Measurements from ENCODE around the gene LIG1.
A peak's percentile ranks its signal among the peaks of the same experiment; 100 is the strongest.

The LIG1 gene

DNA sequence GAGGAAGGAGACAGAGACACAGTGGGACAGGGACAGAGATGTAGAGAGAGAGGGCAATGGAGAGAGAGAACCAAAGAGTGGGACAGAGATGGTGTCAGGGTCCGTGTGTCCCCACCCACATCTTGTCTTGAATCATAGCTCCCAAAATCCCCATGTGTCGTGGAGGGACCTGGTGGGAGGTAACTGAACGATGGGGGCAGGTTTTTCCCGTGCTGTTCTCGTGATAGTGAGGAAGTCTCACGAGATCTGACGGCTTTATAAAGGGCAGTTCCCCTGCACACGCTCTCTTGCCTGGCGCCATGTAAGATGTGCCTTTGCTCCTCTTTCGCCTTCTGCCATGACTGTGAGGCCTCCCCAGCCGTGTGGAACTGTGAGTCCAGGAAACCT is 52.0 kb downstream of the LIG1 start:
- Histone ChIP-seq H3K4me1 (ENCODE audit: control insufficient read depth in 1 of 2, insufficient read depth in 2 of 2, low read length in 2 of 2) (no peaks in the 10 kb centered on the region), H3K27ac (ENCODE audit: low read length) (no peak overlapping the region), H3K4me3 (ENCODE audit: low read depth in 1 of 2, low read length in 2 of 2) (no peak overlapping the region), H3K36me3 (ENCODE audit: control insufficient read depth in 1 of 2, insufficient read depth in 2 of 2, low read length in 2 of 2) (peaks cover 0 to 2% of the 10 kb centered on the region in 2 donors), H3K27me3 (ENCODE audit: low read depth, low read length) (no peaks in the 10 kb centered on the region), H3K9me3 (ENCODE audit: control insufficient read depth in 1 of 2, low read length in 2 of 2) (no peaks in the 10 kb centered on the region)

DNA sequence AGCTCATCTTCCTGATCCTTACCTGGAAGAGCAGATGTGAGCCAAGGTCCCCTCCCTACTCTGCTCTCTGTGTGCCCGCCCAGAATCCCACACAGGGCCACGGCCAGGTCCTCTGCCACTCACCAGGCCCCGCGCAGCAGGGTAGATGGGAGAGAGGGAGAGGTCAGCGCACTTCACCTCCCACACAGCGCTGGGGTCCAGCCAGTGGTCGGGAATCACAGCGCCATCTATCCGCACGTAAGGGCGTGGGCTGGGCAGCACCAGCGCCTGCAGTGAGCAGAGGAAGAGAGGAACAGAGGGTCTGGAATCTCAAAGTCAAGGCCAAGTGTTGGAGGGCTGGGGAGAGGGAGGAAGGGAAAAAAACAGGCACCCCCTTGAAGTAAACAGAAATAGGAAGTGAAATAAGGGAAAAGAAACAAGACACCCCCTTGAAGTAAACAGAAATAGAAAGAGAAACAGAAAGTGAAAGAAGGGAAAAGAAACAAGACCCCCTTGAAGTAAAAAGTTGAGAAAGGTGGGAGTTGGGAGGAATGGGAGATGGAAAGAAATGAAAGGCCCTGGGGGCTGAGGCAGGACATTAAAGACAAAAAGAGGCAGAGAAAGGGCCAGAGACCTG is 52.5 kb downstream of the LIG1 start:
- no peak overlapping the region for H3K27ac ChIP-seq (ENCODE audit: low read length)

DNA sequence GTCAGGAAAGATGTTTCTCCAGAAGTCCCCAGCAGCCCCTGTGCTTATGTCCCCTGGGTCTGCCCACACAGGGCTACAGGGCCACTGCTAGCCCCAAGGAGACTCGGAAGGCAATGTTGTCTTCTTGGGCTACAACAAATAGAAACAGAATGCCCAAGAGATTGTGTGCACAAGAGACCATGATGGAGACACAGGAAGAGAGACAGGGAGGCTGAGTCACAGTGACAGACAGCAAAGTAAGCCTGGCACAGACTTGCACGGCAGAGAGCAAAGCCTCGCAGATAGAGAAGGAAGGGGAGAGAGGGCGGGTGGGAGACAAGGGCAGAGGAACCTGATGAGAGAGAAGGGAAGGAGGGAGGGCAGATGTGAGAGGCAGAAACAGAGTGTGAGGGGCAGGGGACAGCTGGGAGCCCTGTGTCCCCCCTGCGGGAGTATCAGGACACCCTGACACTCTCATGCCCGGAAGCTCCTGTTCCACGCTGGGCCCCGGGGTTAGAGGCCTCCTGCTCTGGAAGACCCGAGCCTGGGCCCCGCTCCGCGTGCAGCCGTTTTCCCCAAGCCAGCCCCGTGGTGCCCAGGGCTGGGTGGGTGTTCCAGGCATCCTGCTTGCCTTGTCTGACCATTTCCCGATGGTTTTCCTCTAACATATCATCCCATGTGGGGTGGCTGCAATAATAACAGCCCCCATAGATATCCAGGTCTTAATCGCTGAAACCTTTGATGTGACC is 56.8 kb downstream of the LIG1 start:
- Histone ChIP-seq H3K4me1 (ENCODE audit: control insufficient read depth in 1 of 2, insufficient read depth in 2 of 2, low read length in 2 of 2) (peaks cover 0 to 4% of the 10 kb centered on the region in 2 donors), H3K27ac (ENCODE audit: low read length) (no peak overlapping the region), H3K36me3 (ENCODE audit: control insufficient read depth in 1 of 2, insufficient read depth in 2 of 2, low read length in 2 of 2) (no peaks in the 10 kb centered on the region), H3K9me3 (ENCODE audit: control insufficient read depth in 1 of 2, low read length in 2 of 2) (no peaks in the 10 kb centered on the region), H3K4me3 (ENCODE audit: low read depth in 1 of 2, low read length in 2 of 2) (no peak overlapping the region), H3K27me3 (ENCODE audit: low read depth, low read length) (no peaks in the 10 kb centered on the region)

More for the DNA sequence above, 52.5 kb downstream of the LIG1 start:
- Histone ChIP-seq H3K36me3 (ENCODE audit: control insufficient read depth in 1 of 2, insufficient read depth in 2 of 2, low read length in 2 of 2) (no peaks in the 10 kb centered on the region), H3K4me1 (ENCODE audit: control insufficient read depth in 1 of 2, insufficient read depth in 2 of 2, low read length in 2 of 2) (no peaks in the 10 kb centered on the region), H3K9me3 (ENCODE audit: control insufficient read depth in 1 of 2, low read length in 2 of 2) (no peaks in the 10 kb centered on the region), H3K4me3 (ENCODE audit: low read depth in 1 of 2, low read length in 2 of 2) (no peak overlapping the region), H3K27me3 (ENCODE audit: low read depth, low read length) (no peaks in the 10 kb centered on the region)

DNA sequence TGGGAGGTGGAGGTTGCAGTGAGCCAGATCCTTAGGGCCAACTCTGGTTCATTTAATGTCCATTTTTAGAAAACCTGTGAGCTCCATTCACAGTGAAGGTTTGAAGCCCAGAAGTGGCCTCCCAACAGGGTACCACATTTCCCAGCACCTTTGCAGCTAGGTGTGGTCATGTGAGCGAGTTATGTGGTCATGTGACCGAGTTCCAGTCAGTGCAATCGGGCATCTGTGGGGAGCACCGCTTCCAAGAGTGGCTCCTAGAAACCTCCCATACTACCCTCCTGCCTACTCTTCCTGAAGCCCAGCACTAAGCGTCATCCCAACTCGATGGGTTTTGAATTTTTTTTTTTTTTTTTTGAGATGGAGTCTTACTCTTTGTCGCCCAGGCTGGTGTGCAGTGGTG is 58.9 kb downstream of the LIG1 start:
- peaks cover 0 to 13% of the 10 kb centered on the region in 2 donors for H3K4me1 ChIP-seq (ENCODE audit: control insufficient read depth in 1 of 2, insufficient read depth in 2 of 2, low read length in 2 of 2)
- H3K27ac ChIP-seq (ENCODE audit: low read length): peak overlapping the region; percentile 92
- no peaks in the 10 kb centered on the region for H3K36me3 ChIP-seq (ENCODE audit: control insufficient read depth in 1 of 2, insufficient read depth in 2 of 2, low read length in 2 of 2)
- H3K4me3 ChIP-seq (ENCODE audit: low read depth in 1 of 2, low read length in 2 of 2): peak overlapping the region in 1 of 2 donors; percentile 63
- H3K27me3 ChIP-seq (ENCODE audit: low read depth, low read length): no peaks in the 10 kb centered on the region
- no peaks in the 10 kb centered on the region for H3K9me3 ChIP-seq (ENCODE audit: control insufficient read depth in 1 of 2, low read length in 2 of 2)

DNA sequence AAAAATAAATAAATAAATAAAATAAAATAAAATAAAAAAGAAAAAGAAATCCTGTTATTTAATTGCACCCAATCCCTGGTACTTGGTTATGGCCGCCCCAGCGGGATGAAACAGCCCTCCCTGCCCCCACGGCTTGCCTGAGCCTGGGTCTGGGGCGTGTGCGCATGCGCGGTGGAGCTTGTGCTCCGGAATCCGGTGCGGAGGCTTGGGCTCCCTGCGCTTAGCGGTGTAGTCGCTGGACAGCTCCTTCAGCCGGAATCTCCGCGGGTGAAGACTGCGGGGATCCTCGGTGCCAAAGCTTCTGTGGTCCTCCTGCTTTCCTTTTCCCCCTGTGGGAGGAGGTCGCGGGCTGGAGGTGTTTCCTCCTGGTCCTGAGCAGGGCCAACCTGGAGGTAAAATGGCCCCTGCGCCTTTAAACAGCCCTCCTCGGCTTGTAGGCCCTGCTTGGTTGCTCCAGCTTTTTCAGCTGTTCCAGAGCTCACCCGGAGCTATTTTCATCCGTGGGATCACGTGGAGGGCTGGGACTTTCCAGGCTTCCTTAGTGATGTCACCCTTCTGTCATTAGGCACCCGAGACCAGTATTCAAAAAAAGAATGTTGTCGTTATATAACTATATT is 59.7 kb downstream of the LIG1 start, which contains the start of gene PLA2G4C:
TSS of gene PLA2G4C (minus strand) at position 468 of the 617 bp plus-strand sequence. CDS start 4,288 bp downstream, outside the sequence.
- H3K4me1 ChIP-seq (ENCODE audit: control insufficient read depth in 1 of 2, insufficient read depth in 2 of 2, low read length in 2 of 2): peaks cover 0 to 13% of the 10 kb centered on the region in 2 donors
- H3K9me3 ChIP-seq (ENCODE audit: control insufficient read depth in 1 of 2, low read length in 2 of 2): no peaks in the 10 kb centered on the region
- H3K27ac ChIP-seq (ENCODE audit: low read length): peak within 1 kb of the TSS; percentile 92
- H3K36me3 ChIP-seq (ENCODE audit: control insufficient read depth in 1 of 2, insufficient read depth in 2 of 2, low read length in 2 of 2): no peaks in the 10 kb centered on the region
- peak within 1 kb of the TSS; percentile 63 to 79 for H3K4me3 ChIP-seq (ENCODE audit: low read depth in 1 of 2, low read length in 2 of 2)
- no peaks in the 10 kb centered on the region for H3K27me3 ChIP-seq (ENCODE audit: low read depth, low read length)

DNA sequence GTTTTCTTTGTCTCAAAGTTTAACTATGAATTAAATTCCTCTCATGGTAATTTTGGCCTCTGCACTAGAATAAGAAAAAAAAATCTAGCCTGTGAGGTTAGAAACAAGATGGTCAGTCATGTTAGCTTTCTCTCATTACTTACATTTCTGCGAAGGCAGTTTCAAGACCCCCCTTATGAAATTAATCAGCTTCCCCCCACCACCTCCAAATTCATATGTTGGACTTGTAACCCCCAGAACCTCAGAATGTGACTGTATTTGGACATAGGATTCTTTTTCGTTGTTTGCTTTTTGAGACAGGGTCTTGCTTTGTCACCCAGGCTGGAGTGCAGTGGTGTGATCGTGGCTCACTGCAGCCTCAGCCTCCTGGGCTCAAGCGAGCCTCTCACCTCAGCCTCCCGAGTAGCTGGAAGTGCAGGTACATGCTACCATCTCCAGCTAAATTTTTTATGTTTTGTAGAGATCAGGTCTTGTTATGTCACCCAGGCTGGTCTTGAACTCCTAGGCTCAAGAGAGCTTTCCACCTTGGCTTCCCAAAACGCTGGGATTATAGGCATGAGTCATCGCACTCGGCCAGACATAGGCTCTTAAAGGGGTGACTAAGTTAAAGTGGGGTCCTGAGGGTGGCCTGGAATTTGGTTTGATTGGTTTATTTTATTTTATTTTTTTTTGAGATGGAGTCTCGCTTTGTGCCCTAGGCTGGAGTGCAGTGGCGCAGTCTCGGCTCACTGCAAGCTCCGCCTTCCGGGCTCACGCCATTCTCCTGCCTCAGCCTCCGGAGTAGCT is 61.0 kb downstream of the LIG1 start:
- Histone ChIP-seq H3K27ac (ENCODE audit: low read length) (no peak overlapping the region), H3K36me3 (ENCODE audit: control insufficient read depth in 1 of 2, insufficient read depth in 2 of 2, low read length in 2 of 2) (peaks cover 4 to 5% of the 10 kb centered on the region in 2 donors), H3K4me3 (ENCODE audit: low read depth in 1 of 2, low read length in 2 of 2) (no peak overlapping the region), H3K4me1 (ENCODE audit: control insufficient read depth in 1 of 2, insufficient read depth in 2 of 2, low read length in 2 of 2) (peaks cover 0 to 13% of the 10 kb centered on the region in 2 donors), H3K9me3 (ENCODE audit: control insufficient read depth in 1 of 2, low read length in 2 of 2) (no peaks in the 10 kb centered on the region), H3K27me3 (ENCODE audit: low read depth, low read length) (no peaks in the 10 kb centered on the region)

DNA sequence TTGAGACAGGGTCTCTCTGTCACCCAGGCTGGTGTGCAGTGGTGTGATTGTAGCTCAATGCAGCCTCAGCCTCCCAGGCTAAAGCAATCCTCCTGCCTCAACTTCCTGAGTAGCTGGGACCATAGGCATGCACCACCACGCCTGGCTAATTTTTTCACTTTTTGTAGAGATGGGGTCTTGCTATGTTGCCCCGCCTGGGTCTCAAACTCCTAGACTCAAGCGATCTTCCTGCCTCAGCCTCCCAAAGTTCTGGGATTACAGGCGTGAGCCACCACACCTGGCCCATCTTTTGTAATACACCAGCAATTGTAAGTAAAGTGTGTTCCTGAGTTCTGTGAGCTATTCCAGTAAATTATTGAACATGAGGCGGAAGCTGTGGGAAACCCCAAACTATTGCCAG is 66.2 kb downstream of the LIG1 start:
- Histone ChIP-seq H3K36me3 (ENCODE audit: control insufficient read depth in 1 of 2, insufficient read depth in 2 of 2, low read length in 2 of 2) (peaks cover 11 to 20% of the 10 kb centered on the region in 2 donors), H3K27ac (ENCODE audit: low read length) (no peak overlapping the region), H3K4me3 (ENCODE audit: low read depth in 1 of 2, low read length in 2 of 2) (no peak overlapping the region), H3K4me1 (ENCODE audit: control insufficient read depth in 1 of 2, insufficient read depth in 2 of 2, low read length in 2 of 2) (peaks cover 0 to 9% of the 10 kb centered on the region in 2 donors), H3K27me3 (ENCODE audit: low read depth, low read length) (no peaks in the 10 kb centered on the region), H3K9me3 (ENCODE audit: control insufficient read depth in 1 of 2, low read length in 2 of 2) (no peaks in the 10 kb centered on the region)

DNA sequence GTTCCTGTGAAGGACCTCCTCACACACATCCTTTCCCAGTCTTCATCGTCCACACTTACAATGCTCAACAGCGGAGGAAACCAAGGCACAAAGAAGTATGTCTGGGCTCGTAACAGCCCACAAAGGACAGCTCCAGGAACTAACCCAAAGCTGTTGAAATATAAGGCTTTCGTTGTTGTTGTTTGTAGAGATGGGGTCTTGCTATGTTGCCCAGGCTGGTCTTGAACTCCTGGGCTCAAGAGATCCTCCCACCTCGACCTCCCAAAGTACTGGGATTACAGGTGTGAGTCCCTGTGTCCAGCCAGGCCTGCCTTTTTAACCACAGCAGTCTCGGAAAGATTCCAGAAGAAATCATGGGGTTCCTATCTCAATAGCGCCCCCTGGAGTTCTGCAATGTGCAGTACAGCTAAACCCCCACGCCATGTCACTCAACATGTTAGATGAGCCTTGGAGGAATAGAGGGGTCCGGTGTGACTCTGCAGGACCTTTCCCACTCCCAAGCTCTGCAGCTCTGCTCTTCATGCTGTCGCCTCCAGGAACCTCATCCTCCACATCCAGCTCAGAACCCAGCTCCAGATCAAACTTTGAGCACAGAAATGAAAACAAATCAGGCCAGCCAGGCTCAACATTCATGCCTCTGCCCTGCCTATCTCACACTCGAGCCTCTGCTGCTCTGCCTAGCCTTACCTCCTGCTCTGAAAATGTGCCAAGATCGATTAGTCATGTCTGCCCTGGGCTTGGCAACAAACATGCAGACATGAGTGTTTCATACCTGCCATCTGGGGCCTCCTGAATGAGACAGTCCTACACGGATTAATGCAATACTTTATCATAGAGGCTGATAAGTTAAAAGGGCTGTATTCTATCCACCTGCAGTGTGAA is 67.0 kb downstream of the LIG1 start:
- no peaks in the 10 kb centered on the region for H3K27me3 ChIP-seq (ENCODE audit: low read depth, low read length)
- peaks cover 0 to 8% of the 10 kb centered on the region in 2 donors for H3K4me1 ChIP-seq (ENCODE audit: control insufficient read depth in 1 of 2, insufficient read depth in 2 of 2, low read length in 2 of 2)
- H3K27ac ChIP-seq (ENCODE audit: low read length): no peak overlapping the region
- peaks cover 11 to 20% of the 10 kb centered on the region in 2 donors for H3K36me3 ChIP-seq (ENCODE audit: control insufficient read depth in 1 of 2, insufficient read depth in 2 of 2, low read length in 2 of 2)
- H3K4me3 ChIP-seq (ENCODE audit: low read depth in 1 of 2, low read length in 2 of 2): no peak overlapping the region
- no peaks in the 10 kb centered on the region for H3K9me3 ChIP-seq (ENCODE audit: control insufficient read depth in 1 of 2, low read length in 2 of 2)

DNA sequence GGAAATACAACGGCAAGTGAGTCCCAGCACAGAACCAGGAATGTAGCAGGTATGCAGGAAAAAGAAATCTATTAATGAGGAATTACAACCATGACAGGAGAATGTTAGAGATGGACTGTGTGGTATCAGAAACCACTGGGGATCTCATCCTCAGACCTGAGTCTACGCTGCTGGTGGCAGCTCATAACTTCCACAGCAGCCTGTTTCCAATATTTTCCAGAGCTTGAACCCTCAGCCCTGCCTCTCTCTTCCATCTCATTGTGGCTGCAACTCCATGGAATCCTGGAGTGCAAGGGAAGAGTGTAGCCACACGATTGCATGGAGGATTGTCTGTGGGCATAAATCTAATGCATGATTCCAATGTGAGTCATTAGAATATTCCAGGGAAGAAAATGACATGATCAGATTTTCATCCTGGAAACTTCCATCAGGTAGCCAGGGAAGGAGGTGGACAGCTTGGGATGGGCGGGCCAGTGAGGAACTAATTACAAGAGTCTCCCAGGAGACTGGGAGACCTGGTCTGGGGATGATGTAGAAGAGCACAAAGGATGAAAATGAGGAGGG is 74.5 kb downstream of the LIG1 start:
- peaks cover 4 to 8% of the 10 kb centered on the region in 2 donors for H3K9me3 ChIP-seq (ENCODE audit: control insufficient read depth in 1 of 2, low read length in 2 of 2)
- no peaks in the 10 kb centered on the region for H3K27me3 ChIP-seq (ENCODE audit: low read depth, low read length)
- H3K4me1 ChIP-seq (ENCODE audit: control insufficient read depth in 1 of 2, insufficient read depth in 2 of 2, low read length in 2 of 2): no peaks in the 10 kb centered on the region
- no peak overlapping the region for H3K27ac ChIP-seq (ENCODE audit: low read length)
- H3K36me3 ChIP-seq (ENCODE audit: control insufficient read depth in 1 of 2, insufficient read depth in 2 of 2, low read length in 2 of 2): peaks cover 19 to 50% of the 10 kb centered on the region in 2 donors
- H3K4me3 ChIP-seq (ENCODE audit: low read depth in 1 of 2, low read length in 2 of 2): no peak overlapping the region

DNA sequence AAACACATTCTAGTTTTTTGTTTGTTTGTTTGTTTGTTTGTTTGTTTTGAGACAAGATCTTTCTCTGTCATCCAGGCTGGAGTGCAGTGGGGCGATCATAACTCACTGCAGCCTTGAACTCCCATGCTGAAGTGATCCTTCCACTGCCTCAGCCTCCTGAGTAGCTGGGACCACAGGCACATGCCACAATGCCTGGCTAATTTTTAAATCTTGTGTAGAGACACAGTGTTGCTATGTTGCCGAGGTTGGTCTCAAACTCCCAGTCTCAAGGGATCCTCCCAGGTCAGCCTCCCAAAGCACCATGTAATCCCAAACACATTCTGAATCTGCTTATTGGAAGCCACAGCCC is 75.3 kb downstream of the LIG1 start:
- H3K36me3 ChIP-seq (ENCODE audit: control insufficient read depth in 1 of 2, insufficient read depth in 2 of 2, low read length in 2 of 2): peaks cover 19 to 50% of the 10 kb centered on the region in 2 donors
- no peak overlapping the region for H3K4me3 ChIP-seq (ENCODE audit: low read depth in 1 of 2, low read length in 2 of 2)
- peaks cover 4 to 8% of the 10 kb centered on the region in 2 donors for H3K9me3 ChIP-seq (ENCODE audit: control insufficient read depth in 1 of 2, low read length in 2 of 2)
- H3K27me3 ChIP-seq (ENCODE audit: low read depth, low read length): no peaks in the 10 kb centered on the region
- H3K27ac ChIP-seq (ENCODE audit: low read length): no peak overlapping the region
- H3K4me1 ChIP-seq (ENCODE audit: control insufficient read depth in 1 of 2, insufficient read depth in 2 of 2, low read length in 2 of 2): no peaks in the 10 kb centered on the region

Data from muscle layer of duodenum (tissue), 2 donors.